GM23248 (cell line): ENCODE data around the gene NUDT22. TPM values are rescaled to one million over a fixed set of nuclear protein-coding genes. Genes with fewer than 3 reads are reported as not detected.

ENCODE experiments used
- DNase-seq: peaks from one replicate; pipeline ENCODE4 v3.0.0-alpha.2; 2015
- H2AFZ ChIP-seq: fragments of 200-600 bp; sonication (generic); 2 replicates; pipeline ENCODE4 v1.6.1; 2016; ENCODE audit warnings: antibody characterized with exemption
- H3F3A ChIP-seq: fragments of 200-600 bp; sonication (generic); 2 replicates; pipeline ENCODE4 v1.6.1; 2016; ENCODE audit warnings: mild to moderate bottlenecking, antibody characterized with exemption, mixed run types; ENCODE audit not compliant: insufficient read depth
- H3K27ac ChIP-seq: fragments of 200-600 bp; sonication (generic); 2 replicates; pipeline ENCODE4 v1.5.1; 2016; ENCODE audit warnings: mild to moderate bottlenecking
- H3K27me3 ChIP-seq: fragments of 200-600 bp; sonication (generic); replicated peaks from 2 replicates; pipeline ENCODE4 v1.6.1; 2016; ENCODE audit warnings: mild to moderate bottlenecking; ENCODE audit not compliant: insufficient read depth
- H3K36me3 ChIP-seq: fragments of 200-600 bp; sonication (generic); 2 replicates; pipeline ENCODE4 v1.6.1; 2016; ENCODE audit warnings: low read depth, mild to moderate bottlenecking
- H3K4me1 ChIP-seq: fragments of 200-600 bp; sonication (generic); 2 replicates; pipeline ENCODE4 v1.6.1; 2016; ENCODE audit warnings: mild to moderate bottlenecking; ENCODE audit not compliant: insufficient read depth
- H3K4me2 ChIP-seq: fragments of 200-600 bp; sonication (generic); one replicate; pipeline ENCODE4 v1.6.1; 2016; ENCODE audit warnings: mild to moderate bottlenecking; ENCODE audit not compliant: unreplicated experiment
- H3K4me3 ChIP-seq: fragments of 200-600 bp; sonication (generic); 2 replicates; pipeline ENCODE4 v1.5.1; 2016; ENCODE audit warnings: mild to moderate bottlenecking
- H3K79me2 ChIP-seq: fragments of 200-600 bp; sonication (generic); 2 replicates; pipeline ENCODE4 v1.6.1; 2016; ENCODE audit warnings: mild to moderate bottlenecking; ENCODE audit not compliant: insufficient read depth
- H3K9ac ChIP-seq: fragments of 200-600 bp; sonication (generic); 2 replicates; pipeline ENCODE4 v1.6.1; 2016; ENCODE audit warnings: mild to moderate bottlenecking
- H3K9me2 ChIP-seq: fragments of 200-600 bp; sonication (generic); 2 replicates; pipeline ENCODE4 v1.6.1; 2016; ENCODE audit warnings: mixed run types, mild to moderate bottlenecking, moderate library complexity; ENCODE audit not compliant: insufficient read depth
- H3K9me3 ChIP-seq: fragments of 200-600 bp; sonication (generic); one replicate; pipeline ENCODE4 v1.6.1; 2017; ENCODE audit warnings: low read depth
- H4K20me1 ChIP-seq: fragments of 200-600 bp; sonication (generic); 2 replicates; pipeline ENCODE4 v1.6.0; 2016; ENCODE audit not compliant: insufficient read depth
- EZH2 ChIP-seq: fragments of 200-600 bp; sonication (generic); IDR thresholded peaks from 2 replicates; pipeline ENCODE4 v1.6.1; 2018; ENCODE audit warnings: antibody characterized with exemption, mild to moderate bottlenecking; ENCODE audit not compliant: insufficient read depth, poor library complexity, severe bottlenecking
- EZH2phosphoT487 ChIP-seq: fragments of 200-600 bp; sonication (generic); IDR thresholded peaks from 2 replicates; pipeline ENCODE4 v1.6.1; 2018; ENCODE audit warnings: antibody characterized with exemption, moderate library complexity, mild to moderate bottlenecking, low read depth; ENCODE audit not compliant: insufficient read depth
- WGBS, 2 experiments: methylation state at CpG; one replicate each; pipeline ENCODE4 v1.1.6; 2015 to 2017; ENCODE audit warnings: low lambda C conversion rate in 2 of 2, low coverage in 1 of 2; ENCODE audit errors: missing lambda C conversion rate in 2 of 2; 5-methylcytosine and 5-hydroxymethylcytosine counted together
- in situ Hi-C: fragments of 300-500 bp; cut with MboI; formaldehyde crosslinking; loops from 2 replicates; pipeline ENCODE4 v1.15.0; 2020
- polyA plus RNA-seq: library from polyadenylated mRNA; unstranded; fragments of >200 nt; fragmentation: Nextera tagmentation; extraction: Ambion mirVana; gene quantifications from 2 replicates; pipeline ENCODE4 v1.2.1, GENCODE V29; 2016
- total RNA-seq: library from RNA; depleted of rRNA; stranded (reverse); fragments of >200 nt; shearing (Covaris generic); gene quantifications from 2 replicates; pipeline ENCODE4 v1.2.3, GENCODE V29; 2014

NUDT22 gene
- total and polyA plus RNA-seq, 2 experiments from 2014 or later = 74.5 to 97.9 TPM

DNA sequence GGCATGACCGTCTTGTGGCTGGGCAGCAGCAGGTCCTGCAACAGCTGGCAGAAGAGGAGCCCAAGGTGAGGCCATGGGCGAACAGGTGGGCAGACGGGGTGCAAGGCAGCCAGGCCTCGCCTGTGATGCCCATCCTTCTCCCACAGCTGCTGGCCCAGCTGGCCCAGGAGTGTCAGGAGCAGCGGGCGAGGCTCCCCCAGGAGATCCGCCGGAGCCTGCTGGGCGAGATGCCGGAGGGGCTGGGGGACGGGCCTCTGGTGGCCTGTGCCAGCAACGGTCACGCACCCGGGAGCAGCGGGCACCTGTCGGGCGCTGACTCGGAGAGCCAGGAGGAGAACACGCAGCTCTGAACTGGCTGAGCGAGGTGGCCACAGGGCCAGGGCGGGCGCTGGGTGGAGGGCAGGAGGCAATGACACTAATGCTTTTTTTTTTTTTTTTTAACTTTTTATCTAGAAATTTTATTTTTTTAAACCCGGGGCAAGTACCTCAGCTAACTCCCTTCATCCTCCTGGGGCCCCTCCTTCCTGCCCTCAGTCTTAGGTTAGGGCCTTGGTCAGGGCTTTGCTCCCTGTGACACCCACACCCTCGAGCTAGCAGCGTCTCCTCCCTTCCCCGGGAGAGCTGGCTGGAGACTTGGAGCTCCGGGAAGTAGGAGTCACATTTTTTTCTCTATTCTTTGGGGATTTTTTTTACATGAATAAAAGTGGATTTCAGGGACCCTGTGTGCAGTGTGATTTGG, 41.3 kb downstream of the NUDT22 start:
- Histone ChIP-seq H3K4me1 (peaks cover 23% of the 10 kb centered on the region), H3K4me2 (no peak overlapping the region), H3K36me3 (peaks cover 7% of the 10 kb centered on the region; the same call in 1 of the 2 replicates)

GRCh38 chr11:64268025-64268892, 42.2 kb downstream of the NUDT22 start:
- DNase-seq = no peak
- Histone ChIP-seq H3K36me3 (peaks cover under 1% of the 10 kb centered on the region; the same call in 1 of the 2 replicates), H3F3A (peaks cover 23% of the 10 kb centered on the region), H4K20me1 (no peaks in the 10 kb centered on the region), H3K9me2 (no peaks in the 10 kb centered on the region), H3K9me3 (no peaks in the 10 kb centered on the region), H2AFZ (no peak overlapping the region), H3K27me3 (no peaks in the 10 kb centered on the region), H3K4me3 (peak overlapping the region; percentile 75), H3K4me1 (peaks cover 23% of the 10 kb centered on the region), H3K79me2 (peaks cover 19% of the 10 kb centered on the region), H3K9ac (peak overlapping the region; percentile 84), H3K4me2 (peak overlapping the region; percentile 83), H3K27ac (peak overlapping the region; percentile 83)
- 54 to 56% methylated on average over 22 of the region's 23 CpGs for WGBS, 2 experiments
- in situ Hi-C loops = no loop called here
- TF ChIP-seq EZH2phosphoT487 (no peak), EZH2 (no peak)

More for the DNA sequence above, 41.3 kb downstream of the NUDT22 start:
- Histone ChIP-seq H3K27me3 (no peaks in the 10 kb centered on the region), H3F3A (peaks cover 19% of the 10 kb centered on the region), H2AFZ (no peak overlapping the region), H3K9me2 (no peaks in the 10 kb centered on the region), H3K4me3 (no peak overlapping the region), H3K79me2 (peaks cover 10% of the 10 kb centered on the region), H4K20me1 (no peaks in the 10 kb centered on the region), H3K9me3 (no peaks in the 10 kb centered on the region), H3K9ac (peak overlapping the region; percentile 84; the same call in 1 of the 2 replicates), H3K27ac (peak overlapping the region; percentile 83)
- no peak for TF ChIP-seq EZH2phosphoT487
- TF ChIP-seq EZH2 = no peak
- DNase-seq = peak; percentile 48
- 79% methylated on average over 25 to 27 of the region's 27 CpGs for WGBS, 2 experiments
- in situ Hi-C loops = no loop called here

DNA sequence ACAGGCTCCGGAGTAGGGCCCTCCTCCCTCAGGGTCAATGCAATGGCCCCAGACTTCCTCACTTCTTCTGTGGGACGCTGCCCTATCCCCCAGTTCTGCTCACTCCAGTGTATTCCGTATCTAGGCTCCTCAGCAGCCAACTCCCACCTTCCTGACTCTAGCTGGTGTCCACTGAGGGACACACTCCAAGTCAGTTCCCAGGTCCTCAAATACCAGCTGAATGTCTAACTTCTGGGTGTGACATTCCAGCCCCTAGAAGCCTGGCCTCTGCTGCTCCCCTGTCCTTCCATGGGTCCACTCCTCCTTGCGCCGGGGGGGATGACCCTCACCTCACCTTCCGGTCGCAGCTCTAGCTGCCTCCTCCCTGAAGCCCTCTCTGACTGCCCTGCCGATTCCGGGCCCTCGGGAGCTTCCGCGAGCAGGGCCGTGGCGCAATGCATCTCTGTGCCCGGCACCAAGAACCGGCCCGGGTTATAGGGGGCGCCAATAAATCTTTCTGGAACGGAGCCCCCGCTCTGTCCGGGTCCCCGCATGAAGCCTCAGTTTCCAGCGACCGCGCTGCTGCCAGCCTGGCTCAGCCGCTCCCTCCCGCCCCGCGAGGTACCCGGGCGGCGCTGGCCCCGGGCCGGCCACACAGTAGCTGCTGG, 42.9 kb downstream of the NUDT22 start:
- Histone ChIP-seq H4K20me1 (no peaks in the 10 kb centered on the region), H3K4me2 (peak overlapping the region; percentile 83), H3K79me2 (peaks cover 24% of the 10 kb centered on the region), H3F3A (peaks cover 23% of the 10 kb centered on the region), H2AFZ (peak overlapping the region; percentile 54), H3K9me3 (no peaks in the 10 kb centered on the region), H3K4me3 (peak overlapping the region; percentile 75), H3K9ac (peak overlapping the region; percentile 84), H3K27me3 (no peaks in the 10 kb centered on the region), H3K27ac (peak overlapping the region; percentile 83), H3K4me1 (peaks cover 23% of the 10 kb centered on the region), H3K9me2 (no peaks in the 10 kb centered on the region), H3K36me3 (no peaks in the 10 kb centered on the region; the same call in 1 of the 2 replicates)
- in situ Hi-C loops = no loop called here
- DNase-seq = peak; percentile 75
- WGBS, 2 experiments = 3% methylated on average over 18 to 32 of the region's 34 CpGs
- TF ChIP-seq EZH2phosphoT487 (no peak), EZH2 (no peak)
